ENCODE measurements around the gene KCNMA1.

- TF ChIP-seq CTCF (conservative IDR thresholded peaks at IDR 0.05; ENCODE audit: low read depth, low read length) (no peak), EZH2 (IDR thresholded peaks at IDR 0.05; ENCODE audit: low read length, unreplicated experiment) (no peak)
These were observed 433.4 kb downstream of the KCNMA1 start for GRCh38 chr10:77204171-77204570.

Data from PC-3 (cell line).